ENCODE results near the gene CNNM1.

CNNM1 gene

DNA sequence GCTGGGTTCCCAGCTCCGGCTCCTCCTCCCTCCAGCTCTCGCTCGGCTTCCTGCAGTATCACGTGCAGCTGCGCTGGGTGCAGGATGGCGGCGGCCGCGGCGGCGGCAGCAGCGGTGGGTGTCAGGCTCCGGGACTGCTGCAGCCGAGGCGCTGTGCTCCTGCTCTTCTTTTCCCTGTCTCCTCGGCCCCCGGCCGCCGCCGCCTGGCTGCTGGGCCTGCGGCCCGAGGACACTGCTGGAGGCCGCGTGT is at the start of gene CNNM1:
Gene CNNM1 (plus strand): TSS at position 53 of the 250 bp plus-strand sequence. CDS start 32 bp downstream, at position 85.
- no peak for DNase-seq (ENCODE audit: low read depth in 2 of 2)

DNA sequence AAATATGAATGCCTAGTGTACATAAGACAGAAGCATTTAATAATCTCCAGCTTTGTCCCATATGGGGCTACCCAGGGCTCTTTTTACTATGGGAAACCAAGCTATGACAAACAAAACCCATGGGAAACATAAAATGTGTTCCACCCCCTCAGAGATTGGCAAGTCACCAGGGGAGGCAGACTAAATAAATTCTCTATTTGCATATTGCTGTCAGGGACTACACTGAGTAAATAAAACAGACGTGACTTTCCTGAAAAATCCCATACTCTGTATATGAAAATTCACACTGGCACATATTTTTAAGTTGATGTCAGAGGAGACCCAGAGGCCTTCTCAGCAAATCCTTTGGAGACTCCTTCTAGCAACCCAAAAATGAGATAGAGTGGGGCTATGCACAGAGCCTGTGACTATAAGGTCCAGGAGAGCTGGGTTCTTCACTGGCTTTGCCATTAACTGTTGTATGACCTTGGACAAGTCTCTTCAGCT is 49.5 kb upstream of the CNNM1 start:
- DNase-seq (ENCODE audit: low read depth in 2 of 2), result no peak

DNA sequence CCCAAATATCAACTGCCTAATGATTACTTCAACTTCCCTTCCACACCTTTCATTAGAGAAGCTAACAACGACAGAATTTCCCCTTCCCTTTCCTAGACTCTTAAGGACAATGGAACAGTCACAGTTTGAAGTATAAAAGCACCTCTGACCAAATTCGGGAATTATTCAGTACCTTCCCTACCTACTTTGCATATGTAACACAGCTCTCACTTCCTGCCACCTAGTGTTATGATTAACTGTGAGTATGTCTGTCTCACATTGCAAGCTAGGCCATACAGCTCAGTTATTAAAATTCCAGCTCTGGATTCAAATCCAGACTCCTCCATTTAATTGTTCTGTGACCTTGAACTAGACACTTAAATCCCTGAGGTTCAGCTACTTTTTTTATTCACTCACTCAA is 48.7 kb upstream of the CNNM1 start:
- no peak for DNase-seq (ENCODE audit: low read depth in 2 of 2)

DNA sequence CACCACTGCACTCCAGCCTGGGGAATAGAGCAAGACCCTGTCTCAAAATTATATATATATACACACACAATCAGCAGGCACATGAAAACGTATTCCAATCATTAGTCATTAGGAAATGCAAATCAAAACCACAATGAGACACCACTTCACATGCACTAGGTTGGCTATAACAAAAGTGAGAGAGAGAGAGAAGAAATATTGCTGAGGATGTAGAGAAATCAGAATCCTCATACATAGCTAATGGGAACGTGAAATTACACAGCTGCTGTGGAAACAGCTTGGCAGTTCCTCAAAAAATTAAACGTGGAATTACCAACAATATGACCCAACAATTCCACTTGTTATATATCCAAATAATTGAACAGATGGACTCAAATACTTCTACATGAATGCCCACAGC is 43.3 kb upstream of the CNNM1 start:
- DNase-seq (ENCODE audit: low read depth in 2 of 2), result no peak

DNA sequence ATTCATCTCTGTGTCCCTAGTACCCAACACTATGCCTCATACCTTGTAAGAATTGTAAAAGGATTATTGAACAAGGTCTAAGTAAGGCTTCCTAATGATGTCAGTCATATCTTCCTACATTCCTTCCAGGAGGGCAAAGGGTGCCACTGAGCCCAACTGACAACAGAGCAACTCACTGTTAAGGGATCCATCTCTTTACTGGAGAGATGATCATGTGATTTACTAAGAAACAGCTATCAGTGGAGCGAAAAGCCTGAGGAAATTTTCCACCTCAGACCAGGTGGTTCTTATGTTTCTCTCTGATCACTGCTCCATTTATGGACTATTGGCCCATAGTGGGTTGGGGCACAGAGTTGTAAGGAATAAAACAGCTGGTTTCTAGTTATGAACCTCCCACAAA is 38.9 kb upstream of the CNNM1 start:
- DNase-seq (ENCODE audit: low read depth in 2 of 2), result no peak

DNA sequence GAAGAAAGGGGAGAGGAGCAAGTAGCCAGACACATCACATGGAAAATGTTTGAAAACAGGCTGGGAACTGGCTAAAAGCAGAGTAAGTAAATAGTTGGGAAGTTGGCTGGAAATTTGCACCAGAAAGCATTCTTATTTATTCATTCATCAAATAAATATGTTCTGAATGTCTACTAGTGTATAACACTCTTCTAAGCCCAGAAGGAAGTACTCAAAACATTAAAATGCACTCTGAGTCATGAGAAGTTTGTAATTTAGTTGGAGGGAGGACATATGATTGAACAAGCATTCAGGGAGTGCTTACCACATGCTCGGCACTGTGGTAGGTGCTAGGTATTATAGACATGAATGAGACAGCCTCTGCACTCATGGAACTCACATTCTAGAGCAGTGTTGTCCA is 37.0 kb upstream of the CNNM1 start:
- no peak for DNase-seq (ENCODE audit: low read depth in 2 of 2)

DNA sequence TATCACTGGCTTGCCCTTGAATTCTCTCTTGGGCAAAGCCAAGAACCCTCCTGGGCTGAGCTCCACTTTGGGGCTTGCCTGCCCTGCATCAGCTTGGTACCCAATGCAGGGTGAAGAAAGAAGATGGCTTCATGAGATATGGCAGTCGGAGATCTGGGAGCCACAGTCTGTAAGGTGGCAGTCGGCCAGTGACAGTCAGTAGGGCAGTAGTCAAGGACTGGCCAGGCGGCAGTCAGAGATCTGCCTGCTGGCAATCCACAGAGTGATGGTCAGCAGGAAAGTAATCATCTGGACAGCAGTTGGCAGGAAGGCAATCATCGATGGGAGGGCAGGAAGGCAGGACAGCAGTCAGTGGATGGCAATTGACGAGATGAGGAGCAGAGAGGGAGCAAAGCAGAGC is 32.6 kb upstream of the CNNM1 start:
- no peak for DNase-seq (ENCODE audit: low read depth in 2 of 2)

DNA sequence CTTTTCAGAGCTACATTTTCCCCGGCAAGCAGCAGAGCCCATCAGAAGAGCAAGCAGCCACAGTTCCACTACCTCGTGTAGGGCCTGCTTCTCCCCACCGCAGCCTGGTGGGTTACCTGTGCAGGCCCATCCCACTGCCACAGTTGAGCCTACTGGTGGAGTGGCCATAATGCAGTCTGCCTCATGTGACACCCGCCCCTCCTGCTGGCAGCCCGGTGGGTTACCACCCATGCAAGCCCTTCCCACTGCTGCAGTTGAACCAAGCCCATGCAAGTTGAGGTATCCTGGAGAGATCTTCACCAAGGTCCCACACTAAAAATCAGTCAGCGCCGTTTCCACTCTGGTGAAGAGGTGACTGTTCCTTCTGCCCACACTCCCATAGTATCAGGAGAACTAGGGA is 32.1 kb upstream of the CNNM1 start:
- DNase-seq (ENCODE audit: low read depth in 2 of 2), result no peak

DNA sequence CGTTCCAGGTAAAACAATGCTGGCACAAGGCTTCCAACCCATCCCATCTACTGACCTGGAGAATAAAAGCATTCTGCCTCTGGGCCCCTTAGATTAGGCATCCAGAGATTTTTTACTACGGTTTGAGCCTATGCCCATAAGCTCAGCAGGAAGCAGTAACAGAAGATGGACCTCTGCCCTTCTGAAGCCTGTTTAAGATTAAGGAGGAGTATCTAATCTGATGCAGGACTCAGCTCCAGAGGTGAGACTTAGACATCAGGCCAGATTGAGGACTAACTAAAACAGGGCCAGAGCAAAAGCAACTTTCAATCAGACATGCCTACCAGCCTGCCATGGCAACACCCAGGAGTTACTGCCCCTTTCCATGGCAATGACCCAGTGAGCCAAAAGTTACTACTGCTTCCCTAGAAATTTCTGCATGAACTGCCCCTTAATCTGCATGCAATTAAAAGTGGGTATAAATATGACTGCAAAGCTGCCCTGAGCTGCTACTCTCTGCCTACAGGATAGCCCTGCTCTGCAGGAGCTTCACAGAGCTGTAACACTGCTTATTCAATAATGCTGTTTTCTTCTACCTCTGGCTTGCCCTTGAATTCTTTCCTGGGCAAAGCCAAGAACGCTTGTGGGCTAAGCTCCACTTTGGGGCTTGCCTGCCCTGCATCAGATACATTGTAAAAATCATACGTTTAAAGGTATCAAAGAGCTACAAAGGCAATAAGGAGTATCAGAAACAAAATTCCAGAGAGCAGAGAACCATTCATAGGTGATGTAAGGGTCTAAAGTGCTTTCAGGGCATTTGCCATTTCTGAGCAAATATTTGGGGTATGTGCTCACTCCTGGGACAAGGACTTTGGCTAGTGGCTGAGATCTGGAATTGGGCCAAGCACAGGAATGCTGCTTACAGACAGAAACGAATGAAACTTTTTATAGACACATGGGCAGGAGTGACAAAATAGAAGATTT is 25.0 kb upstream of the CNNM1 start:
- no peak for DNase-seq (ENCODE audit: low read depth in 2 of 2)

DNA sequence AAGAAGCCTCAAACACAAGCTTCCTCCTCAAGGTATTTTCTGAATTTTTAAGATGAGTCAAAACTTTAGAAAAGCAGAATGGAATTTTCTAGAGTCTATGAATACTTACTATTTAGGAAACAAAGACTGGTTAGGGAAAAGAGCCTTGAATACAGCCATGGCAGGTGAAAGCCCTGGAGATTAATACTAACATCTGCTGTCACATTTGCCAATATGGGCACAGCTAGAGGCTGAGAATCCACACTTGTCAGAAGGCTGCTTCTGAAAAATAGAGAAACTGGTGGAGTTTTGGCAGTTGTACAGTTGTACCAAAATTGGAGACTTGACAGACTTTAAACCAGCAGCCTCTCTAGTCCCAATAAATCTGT is 24.3 kb upstream of the CNNM1 start:
- no peak for DNase-seq (ENCODE audit: low read depth in 2 of 2)

DNA sequence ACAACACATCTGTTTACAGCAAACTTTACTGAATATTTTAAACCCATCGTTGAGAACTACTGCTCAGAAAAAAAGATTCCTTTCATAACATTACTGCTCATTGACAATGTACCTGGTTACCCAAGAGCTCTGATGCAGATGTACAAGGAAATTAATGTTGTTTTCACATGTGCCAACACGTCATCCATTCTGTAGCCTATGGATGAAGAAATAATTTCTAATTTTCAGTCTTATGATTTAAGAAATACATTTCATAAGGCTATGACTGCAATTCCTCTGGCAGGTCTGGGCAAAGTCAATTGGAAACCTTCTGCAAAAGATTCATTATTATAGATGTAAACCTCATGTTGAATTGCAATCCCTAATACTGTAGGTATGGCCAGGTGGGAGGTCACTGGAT is 16.7 kb upstream of the CNNM1 start:
- DNase-seq (ENCODE audit: low read depth in 2 of 2), result no peak

DNA sequence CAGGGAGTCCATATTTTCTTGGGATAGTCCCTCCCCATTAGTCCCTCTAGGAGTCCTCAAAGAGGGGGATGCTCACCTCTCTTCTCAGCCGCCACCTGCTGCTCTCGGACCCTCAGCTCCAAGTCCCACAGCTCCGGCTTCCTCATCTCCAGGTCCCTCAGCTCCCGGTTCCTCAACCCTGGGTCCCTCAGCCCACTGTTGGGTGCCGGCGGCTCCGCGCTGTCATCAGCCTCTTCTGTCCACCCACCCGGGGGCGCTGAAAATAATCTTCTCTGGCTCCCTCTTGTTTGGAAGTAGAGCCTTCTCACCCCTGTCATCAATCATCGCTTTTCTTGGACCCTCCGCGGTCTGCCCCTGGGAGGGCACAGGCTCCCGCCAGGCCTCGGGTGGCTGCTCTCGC is 13.3 kb upstream of the CNNM1 start:
- no peak for DNase-seq (ENCODE audit: low read depth in 2 of 2)

DNA sequence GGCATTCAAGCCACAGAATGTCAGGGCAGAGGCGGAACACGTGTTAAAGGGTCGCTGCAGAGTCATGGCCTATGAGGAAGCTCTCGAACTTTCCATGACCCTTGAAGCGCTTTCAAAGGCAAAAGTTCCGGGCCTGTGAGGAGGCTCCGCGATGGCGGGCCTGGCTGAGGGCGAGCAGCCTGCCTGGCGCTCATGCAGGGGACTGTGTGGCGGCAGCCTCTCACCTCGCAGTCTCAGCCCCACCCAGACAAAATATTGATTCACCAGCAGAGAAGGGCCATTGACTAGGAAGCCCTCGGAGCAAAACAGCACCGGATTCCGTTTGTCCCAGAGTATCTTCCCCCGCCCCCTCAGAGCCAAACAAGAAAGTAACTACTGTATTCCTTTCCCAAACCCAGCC is 12.8 kb upstream of the CNNM1 start:
- no peak for DNase-seq (ENCODE audit: low read depth in 2 of 2)

DNA sequence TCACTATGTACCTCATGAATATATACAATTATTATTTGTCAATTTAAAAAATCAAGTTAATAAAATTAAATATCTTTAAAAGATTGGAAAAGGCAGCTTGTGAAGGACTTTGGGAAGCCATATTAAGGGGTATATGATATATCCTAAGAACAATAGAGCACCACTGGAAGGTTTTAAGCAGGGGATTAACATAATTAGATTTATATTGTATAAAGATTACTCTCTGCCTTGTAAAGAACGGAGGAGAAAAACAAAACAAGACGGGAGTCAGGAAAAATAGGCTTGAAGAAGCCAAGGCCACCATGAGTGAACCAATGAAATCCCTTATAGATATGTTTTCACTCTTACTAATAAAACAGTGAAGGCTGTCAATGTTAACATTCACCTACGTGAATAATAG is 11.1 kb upstream of the CNNM1 start:
- no peak for DNase-seq (ENCODE audit: low read depth in 2 of 2)

DNA sequence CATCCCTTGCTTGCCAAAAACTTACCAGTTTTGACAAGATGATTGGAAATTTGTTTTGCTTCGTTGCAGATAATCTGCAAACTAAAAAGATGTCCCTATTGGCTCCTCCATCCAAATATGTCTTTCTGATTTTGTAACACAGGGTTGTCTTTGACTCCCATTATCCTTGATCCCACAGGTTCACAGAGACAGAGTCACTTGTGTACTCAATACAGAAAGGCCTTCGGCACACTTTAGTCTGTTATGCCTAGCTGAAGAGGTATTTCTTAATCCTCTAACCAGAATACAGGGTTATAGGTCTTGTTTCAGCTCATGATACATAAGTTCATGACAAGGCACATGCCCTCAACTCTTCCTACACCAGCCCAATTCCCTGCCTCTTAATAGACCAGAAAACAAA is 10.7 kb upstream of the CNNM1 start:
- no peak for DNase-seq (ENCODE audit: low read depth in 2 of 2)

DNA sequence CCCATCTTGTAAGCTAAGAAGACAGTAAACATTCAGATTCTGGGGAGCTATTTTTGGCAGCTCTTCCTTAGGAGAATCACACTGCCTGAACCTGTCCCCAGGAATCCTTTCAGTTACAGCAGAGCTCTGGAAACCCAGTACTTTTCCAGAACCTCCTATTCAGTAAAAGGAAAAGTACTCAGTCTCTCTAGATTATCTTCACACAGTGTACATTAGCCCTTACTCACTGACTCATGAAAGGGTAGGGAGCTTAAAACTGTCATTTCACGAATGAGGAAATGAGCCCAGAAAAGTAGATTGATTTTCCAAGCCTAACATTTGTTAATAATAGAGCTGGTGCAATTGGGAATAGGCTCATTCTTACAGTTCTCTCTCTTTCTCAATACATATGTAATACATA is 3.9 kb upstream of the CNNM1 start:
- DNase-seq (ENCODE audit: low read depth in 2 of 2), result no peak

DNA sequence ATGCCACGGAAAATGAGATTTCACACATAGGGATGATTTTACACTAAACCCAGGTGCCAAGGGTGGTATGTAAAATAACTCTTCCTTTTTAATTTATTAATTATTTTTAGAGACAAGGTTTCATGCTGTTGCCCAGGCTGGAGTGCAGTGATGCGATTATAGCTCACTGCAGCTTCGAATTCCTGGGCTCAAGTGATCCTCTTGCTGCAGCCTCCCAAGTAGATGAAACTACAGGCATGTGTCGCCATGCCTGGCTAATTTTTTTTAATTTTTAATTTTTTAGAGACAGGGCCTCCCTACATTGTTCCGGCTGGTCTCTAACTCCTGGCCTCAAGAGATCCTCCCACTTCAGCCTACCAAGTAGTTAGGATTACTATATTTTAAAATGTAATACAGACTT is 2.3 kb upstream of the CNNM1 start:
- DNase-seq (ENCODE audit: low read depth in 2 of 2), result no peak

DNA sequence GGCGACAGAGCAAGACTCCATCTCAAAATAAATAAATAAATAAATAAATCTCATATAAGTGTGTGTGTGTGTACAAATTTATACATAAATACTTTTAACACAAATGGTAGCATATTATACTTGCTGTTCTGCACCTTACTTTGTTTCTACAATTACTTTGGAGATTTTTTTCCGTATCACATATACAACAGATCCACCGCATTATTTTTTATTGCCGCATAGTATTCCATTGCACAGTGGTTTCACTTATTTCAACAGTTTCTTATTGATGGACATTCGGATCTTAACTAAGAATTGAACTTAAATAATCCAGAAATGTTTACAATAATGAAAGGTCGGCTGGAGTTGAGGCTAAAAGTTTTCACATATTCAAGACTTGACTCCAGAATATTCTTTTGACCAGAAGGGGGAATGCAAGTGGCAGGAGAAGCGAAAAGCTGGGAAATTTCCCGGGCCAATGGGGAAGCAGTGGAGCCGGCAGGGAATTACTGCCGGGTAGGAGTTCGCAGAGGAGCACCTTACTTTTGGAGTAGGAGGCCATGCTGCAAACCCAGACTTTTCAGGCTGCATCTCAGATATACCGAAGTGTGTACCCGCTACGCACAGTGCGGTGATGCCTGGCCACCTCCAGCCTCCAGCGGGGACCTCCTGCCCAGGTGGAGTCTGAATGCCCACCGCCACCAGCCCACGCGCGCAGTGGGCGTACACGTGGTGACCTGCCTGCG is 415 bp upstream of the CNNM1 start:
- DNase-seq (ENCODE audit: low read depth in 2 of 2), result no peak

DNA sequence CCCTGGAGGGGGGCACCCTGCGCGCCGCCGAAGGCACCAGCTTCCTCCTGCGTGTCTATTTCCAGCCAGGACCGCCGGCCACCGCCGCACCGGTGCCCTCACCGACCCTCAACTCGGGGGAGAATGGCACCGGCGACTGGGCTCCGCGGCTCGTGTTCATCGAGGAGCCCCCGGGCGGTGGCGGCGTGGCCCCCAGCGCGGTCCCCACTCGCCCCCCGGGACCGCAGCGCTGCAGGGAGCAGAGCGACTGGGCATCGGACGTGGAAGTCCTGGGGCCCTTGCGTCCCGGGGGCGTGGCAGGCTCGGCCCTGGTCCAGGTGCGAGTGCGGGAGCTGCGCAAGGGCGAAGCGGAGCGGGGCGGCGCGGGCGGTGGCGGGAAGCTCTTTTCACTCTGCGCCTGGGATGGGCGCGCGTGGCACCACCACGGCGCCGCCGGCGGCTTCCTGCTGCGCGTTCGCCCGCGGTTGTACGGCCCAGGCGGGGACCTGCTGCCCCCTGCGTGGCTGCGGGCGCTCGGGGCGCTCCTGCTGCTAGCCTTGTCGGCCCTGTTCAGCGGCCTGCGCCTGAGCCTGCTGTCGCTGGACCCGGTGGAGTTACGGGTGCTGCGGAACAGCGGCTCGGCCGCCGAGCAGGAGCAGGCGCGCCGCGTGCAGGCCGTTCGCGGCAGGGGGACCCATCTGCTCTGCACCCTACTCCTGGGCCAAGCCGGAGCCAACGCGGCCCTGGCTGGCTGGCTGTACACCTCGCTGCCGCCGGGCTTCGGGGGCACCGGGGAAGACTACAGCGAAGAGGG is 594 bp downstream of the CNNM1 start:
- no peak for DNase-seq (ENCODE audit: low read depth in 2 of 2)

DNA sequence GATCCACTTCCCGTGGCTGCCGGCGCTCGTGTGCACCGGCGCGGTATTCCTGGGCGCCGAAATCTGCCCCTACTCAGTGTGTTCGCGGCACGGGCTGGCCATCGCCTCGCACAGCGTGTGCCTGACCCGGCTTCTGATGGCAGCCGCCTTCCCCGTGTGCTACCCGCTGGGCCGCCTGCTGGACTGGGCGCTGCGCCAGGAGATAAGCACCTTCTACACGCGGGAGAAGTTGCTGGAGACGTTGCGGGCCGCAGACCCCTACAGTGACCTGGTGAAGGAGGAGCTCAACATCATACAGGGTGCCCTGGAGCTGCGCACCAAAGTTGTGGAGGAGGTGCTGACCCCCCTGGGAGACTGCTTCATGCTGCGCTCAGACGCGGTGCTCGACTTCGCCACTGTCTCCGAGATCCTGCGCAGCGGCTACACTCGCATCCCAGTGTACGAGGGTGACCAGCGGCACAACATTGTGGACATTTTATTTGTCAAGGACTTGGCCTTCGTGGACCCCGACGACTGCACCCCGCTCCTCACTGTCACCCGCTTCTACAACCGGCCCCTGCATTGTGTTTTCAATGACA is 1.3 kb downstream of the CNNM1 start:
- no peak for DNase-seq (ENCODE audit: low read depth in 2 of 2)

DNA sequence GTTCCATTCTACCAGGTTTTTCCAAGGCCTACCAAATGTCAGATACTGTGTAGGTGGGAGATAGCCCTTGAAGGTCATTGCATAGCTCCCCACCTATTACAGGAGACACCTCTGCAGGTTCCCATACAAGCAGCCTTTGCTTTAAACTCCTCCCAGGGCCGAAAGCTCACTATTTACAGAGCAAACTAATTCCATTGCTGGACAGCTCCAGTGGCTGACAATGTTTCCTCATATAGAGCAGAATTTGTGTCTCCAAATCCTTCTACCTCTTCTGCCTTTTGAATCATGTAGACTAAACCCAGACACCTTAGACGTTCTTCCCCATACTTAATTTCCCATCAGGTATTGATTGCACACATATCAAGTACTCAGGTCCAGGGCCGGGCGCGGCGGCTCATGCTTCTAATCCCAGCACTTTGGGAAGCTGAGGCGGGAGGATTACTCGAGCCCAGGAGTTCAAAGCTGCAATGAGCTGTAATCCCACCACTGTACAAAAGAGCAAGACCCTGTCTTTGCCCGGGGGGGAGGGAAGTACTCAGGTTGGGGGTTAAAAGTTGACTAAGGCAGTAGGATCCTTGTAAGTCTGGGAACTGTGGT is 2.1 kb downstream of the CNNM1 start:
- DNase-seq (ENCODE audit: low read depth in 2 of 2), result no peak

DNA sequence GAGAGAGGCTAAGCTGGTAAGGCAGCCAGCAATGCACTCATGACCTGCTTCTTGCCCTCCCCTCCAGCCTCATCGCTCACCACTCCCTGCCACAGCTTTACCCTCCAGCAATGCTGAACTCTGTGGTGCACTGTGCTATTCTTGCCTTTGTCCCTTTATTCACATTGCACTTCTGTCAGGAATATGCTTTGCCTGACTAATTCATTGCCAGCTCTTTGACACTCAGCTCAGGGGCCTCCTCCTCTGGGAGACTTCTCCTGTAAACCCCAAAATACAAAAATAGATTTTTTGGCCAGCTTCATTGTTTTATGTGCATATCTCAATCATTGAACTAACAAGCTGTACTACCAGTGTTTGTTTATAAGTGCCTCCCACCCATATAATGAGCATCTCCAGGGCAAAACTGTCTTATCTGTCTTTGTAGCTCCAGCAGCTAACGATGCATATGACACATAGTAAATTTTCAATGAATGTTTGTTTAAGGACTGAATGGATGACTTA is 8.2 kb downstream of the CNNM1 start:
- no peak for DNase-seq (ENCODE audit: low read depth in 2 of 2)
